Fibroblast of skin of left quadriceps (primary cell): ENCODE data around the gene CBX2.
"Not testable (repeated sequence)": the region's sequence is repeated elsewhere in the genome, so short reads cannot be mapped to it uniquely, and the experiment has no call there.

Source experiments
- DNase-seq, 2 experiments: peaks; one replicate each; pipeline ENCODE4 v3.0.0-alpha.2; 2013; ENCODE audit warnings: low read depth in 2 of 2

The CBX2 gene

GRCh38 chr17:79742951-79743476 is 34.9 kb upstream of the CBX2 start:
- no peak for DNase-seq

- DNase-seq, result no peak
These were observed 34.3 kb upstream of the CBX2 start for GRCh38 chr17:79743614-79744013.

GRCh38 chr17:79745641-79746105 is 32.3 kb upstream of the CBX2 start:
- no peak for DNase-seq

- DNase-seq, result no peak
These were observed 30.9 kb upstream of the CBX2 start for GRCh38 chr17:79746889-79747507.

GRCh38 chr17:79747508-79748294 is 30.2 kb upstream of the CBX2 start:
- no peak for DNase-seq

- no peak for DNase-seq
These were observed 29.5 kb upstream of the CBX2 start for GRCh38 chr17:79748295-79749099.

GRCh38 chr17:79749156-79749815 is 28.7 kb upstream of the CBX2 start:
- peak; percentile 38 to 44 for DNase-seq

GRCh38 chr17:79749958-79750357 is 28.0 kb upstream of the CBX2 start:
- no peak for DNase-seq

- no peak for DNase-seq
These were observed 27.1 kb upstream of the CBX2 start for GRCh38 chr17:79750650-79751545.

GRCh38 chr17:79752175-79752574 is 25.8 kb upstream of the CBX2 start:
- no peak for DNase-seq

GRCh38 chr17:79754370-79754769 is 23.6 kb upstream of the CBX2 start:
- no peak for DNase-seq

GRCh38 chr17:79754903-79755302 is 23.0 kb upstream of the CBX2 start:
- DNase-seq, result not testable (repeated sequence)

GRCh38 chr17:79755591-79755990 is 22.4 kb upstream of the CBX2 start:
- no peak for DNase-seq

GRCh38 chr17:79757140-79757745 is 20.7 kb upstream of the CBX2 start:
- no peak for DNase-seq

GRCh38 chr17:79758271-79758670 is 19.7 kb upstream of the CBX2 start:
- no peak for DNase-seq

GRCh38 chr17:79760197-79760906 is 17.6 kb upstream of the CBX2 start:
- DNase-seq, result no peak

- no peak for DNase-seq
These were observed 15.9 kb upstream of the CBX2 start for GRCh38 chr17:79761894-79762589.

GRCh38 chr17:79765708-79766107 is 12.2 kb upstream of the CBX2 start:
- no peak for DNase-seq
